HepG2 (cell line): ENCODE results near the gene ZNF227.

Source experiments
- NR2F2 ChIP-seq: IDR thresholded peaks from 2 replicates; pipeline ENCODE4 v1.6.1; 2012; ENCODE audit warnings: low read depth, inconsistent platforms, borderline replicate concordance
- POLR2AphosphoS5 ChIP-seq: IDR thresholded peaks from 2 replicates; pipeline ENCODE4 v1.6.1; 2012; ENCODE audit warnings: low read depth, low read length

DNA sequence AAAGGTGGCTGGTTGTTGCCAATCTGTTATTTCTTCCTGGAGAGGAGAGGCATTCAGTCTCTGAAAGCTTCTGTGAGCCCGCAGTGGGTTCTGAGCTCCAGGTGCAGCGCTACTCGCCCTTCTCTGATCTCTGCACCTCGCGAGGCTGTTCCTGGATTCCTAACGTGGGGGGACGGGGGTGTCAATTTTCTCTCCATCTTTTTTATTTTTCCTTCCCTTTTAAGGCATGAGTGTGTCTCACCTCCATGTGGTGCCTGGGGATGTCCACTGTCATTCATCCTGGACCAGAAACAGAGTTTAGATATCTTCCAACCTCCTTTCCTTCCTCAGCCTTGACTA is 48.0 kb downstream of the ZNF227 start:
- no peak for TF ChIP-seq POLR2AphosphoS5
- TF ChIP-seq NR2F2 = no peak
